ENCODE results near the gene NLK. TPM values are rescaled to one million over a fixed set of nuclear protein-coding genes. Genes with fewer than 3 reads are reported as not detected.
"Not testable (repeated sequence)": the region's sequence is repeated elsewhere in the genome, so short reads cannot be mapped to it uniquely, and the experiment has no call there.

The NLK gene
- total RNA-seq, 4 donors from 2014 or later: 7.7 to 20.8 (median 11.5) TPM

DNA sequence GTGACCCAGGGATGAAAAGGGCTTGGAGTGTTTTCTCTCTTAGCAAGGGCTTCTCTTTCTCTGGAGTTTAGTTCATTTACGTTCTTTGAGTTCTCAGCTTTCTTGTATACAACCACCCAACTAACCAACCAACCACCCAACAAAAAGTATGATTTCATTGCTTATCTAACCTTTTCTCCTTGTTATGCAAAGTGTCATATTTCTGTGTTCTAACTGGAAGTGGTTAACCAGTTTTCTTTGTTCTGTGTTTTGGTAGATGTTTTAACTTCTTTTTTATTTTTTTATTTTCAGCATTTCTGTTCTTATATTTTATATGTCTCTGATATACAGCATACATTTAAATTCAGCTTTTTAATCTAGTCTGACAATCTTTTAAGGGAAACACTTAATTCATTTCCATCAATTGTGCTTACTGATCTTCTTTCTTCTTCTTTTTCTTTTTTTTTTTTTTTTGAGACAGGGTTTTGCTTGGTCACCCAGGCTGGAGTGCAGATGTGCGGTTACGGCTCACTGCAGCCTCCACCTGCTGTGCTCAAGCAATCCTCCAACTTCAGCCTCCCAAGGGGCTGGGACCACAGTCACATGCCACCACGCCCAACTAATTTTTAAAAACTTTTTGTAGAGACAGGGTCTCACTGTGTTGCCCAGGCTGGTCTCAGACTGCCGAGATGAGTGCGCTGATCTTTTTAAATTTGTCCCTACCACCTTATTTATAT lies 29.6 kb downstream of the NLK start:
- 98% methylated on average over 6 of the region's 6 CpGs for WGBS
- Histone ChIP-seq H3K4me3 (no peak overlapping the region), H3K4me1 (peaks cover 7% of the 10 kb centered on the region), H3K9me3 (no peaks in the 10 kb centered on the region), H3K27ac (no peak overlapping the region), H3K36me3 (no peaks in the 10 kb centered on the region), H3K27me3 (no peaks in the 10 kb centered on the region)
- no peak for TF ChIP-seq POLR2A (IDR thresholded peaks at IDR 0.05)
- TF ChIP-seq POLR2AphosphoS5 (IDR thresholded peaks at IDR 0.05): no peak
- TF ChIP-seq, protein P1, sequence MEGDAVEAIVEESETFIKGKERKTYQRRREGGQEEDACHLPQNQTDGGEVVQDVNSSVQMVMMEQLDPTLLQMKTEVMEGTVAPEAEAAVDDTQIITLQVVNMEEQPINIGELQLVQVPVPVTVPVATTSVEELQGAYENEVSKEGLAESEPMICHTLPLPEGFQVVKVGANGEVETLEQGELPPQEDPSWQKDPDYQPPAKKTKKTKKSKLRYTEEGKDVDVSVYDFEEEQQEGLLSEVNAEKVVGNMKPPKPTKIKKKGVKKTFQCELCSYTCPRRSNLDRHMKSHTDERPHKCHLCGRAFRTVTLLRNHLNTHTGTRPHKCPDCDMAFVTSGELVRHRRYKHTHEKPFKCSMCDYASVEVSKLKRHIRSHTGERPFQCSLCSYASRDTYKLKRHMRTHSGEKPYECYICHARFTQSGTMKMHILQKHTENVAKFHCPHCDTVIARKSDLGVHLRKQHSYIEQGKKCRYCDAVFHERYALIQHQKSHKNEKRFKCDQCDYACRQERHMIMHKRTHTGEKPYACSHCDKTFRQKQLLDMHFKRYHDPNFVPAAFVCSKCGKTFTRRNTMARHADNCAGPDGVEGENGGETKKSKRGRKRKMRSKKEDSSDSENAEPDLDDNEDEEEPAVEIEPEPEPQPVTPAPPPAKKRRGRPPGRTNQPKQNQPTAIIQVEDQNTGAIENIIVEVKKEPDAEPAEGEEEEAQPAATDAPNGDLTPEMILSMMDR (IDR thresholded peaks at IDR 0.05): no peak
- no peak for TF ChIP-seq EP300 (IDR thresholded peaks at IDR 0.05)
- no peak for DNase-seq (ENCODE audit: low spot score in 2 of 2)

DNA sequence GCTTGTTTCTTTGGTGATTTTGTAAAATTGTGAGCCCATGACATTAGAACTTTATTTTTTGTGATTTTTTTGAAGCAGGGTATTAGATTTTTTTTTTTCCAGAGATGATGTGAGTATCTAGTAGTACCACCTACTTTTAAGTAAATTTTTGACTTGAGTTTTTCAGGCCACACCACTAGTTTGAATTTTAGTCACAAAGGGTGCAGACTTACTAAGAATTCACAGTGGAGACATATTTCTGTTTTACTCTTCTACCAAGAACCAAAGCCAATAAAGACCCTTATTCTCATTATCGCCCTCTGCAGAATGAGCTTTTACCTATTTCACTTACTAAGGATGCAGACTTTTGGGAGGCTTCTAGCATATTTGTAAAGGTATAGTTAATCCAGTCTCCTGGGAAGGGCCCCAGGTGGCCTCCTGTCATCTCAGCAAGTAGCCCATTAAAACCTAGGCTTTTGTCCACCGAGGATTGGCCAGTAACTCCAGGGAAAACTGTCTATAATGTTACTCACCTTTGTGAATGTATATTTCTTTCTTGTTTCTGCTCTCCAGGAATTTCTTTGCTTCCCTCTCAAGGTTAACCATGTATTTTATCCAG lies 30.6 kb downstream of the NLK start:
- Histone ChIP-seq H3K27ac (no peak overlapping the region), H3K4me1 (peaks cover 7% of the 10 kb centered on the region), H3K9me3 (no peaks in the 10 kb centered on the region), H3K36me3 (no peaks in the 10 kb centered on the region), H3K4me3 (no peak overlapping the region), H3K27me3 (no peaks in the 10 kb centered on the region)
- no peak for TF ChIP-seq POLR2A (IDR thresholded peaks at IDR 0.05)
- TF ChIP-seq, protein P1 (IDR thresholded peaks at IDR 0.05): no peak
- no peak for TF ChIP-seq POLR2AphosphoS5 (IDR thresholded peaks at IDR 0.05)
- TF ChIP-seq EP300 (IDR thresholded peaks at IDR 0.05): no peak
- DNase-seq (ENCODE audit: low spot score in 2 of 2): no peak
- WGBS: 93% methylated on average over 2 of the region's 2 CpGs

DNA sequence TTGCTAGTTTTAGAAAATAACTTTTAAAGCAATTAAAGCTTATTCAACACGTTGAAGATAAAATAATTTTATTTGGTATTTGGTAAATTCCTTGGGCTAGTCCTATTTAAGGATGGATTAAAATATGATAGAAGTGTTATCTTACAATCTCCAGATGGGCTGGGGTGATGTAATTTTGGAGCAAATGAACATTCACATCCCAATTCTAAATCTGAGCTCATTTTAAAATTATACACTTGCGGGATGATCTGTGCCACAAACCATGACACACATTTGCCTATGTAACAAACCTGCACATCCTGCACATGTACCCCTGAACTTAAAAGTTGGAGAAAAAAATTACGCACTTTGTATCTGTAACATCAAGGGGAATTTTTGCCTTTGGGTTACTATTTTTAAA lies 31.5 kb downstream of the NLK start:
- DNase-seq (ENCODE audit: low spot score in 2 of 2): no peak
- H3K27ac ChIP-seq: no peak overlapping the region
- no peak overlapping the region for H3K4me3 ChIP-seq
- WGBS: 81% methylated on average over 3 of the region's 3 CpGs
- H3K27me3 ChIP-seq: no peaks in the 10 kb centered on the region
- peaks cover 7% of the 10 kb centered on the region for H3K4me1 ChIP-seq
- no peak for TF ChIP-seq EP300 (IDR thresholded peaks at IDR 0.05)
- no peak for TF ChIP-seq POLR2AphosphoS5 (IDR thresholded peaks at IDR 0.05)
- TF ChIP-seq POLR2A (IDR thresholded peaks at IDR 0.05): no peak
- TF ChIP-seq, protein P1 (IDR thresholded peaks at IDR 0.05): no peak
- H3K9me3 ChIP-seq: no peaks in the 10 kb centered on the region
- H3K36me3 ChIP-seq: no peaks in the 10 kb centered on the region

DNA sequence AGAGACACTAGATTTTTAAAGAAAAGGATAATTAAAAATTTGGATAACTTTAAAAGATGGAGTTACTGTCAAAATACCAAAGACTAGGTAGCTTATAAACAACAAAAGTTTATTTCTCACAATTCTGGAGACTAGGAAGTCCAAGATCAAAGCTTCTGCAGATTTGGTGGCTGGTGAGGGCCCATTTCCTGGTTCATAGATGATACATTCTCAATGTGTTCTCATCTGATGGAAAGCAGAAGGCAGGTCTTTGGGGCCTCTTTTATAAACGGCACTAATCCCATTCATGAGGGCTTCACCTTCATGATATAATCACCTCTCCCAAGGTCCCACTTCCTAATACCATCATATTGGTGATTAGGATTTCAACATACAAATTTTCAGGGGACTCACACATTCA lies 33.7 kb downstream of the NLK start:
- Histone ChIP-seq H3K27me3 (no peaks in the 10 kb centered on the region), H3K9me3 (no peaks in the 10 kb centered on the region), H3K4me1 (peaks cover 7% of the 10 kb centered on the region), H3K27ac (no peak overlapping the region), H3K4me3 (no peak overlapping the region), H3K36me3 (no peaks in the 10 kb centered on the region)
- no peak for DNase-seq (ENCODE audit: low spot score in 2 of 2)
- TF ChIP-seq, protein P1 (IDR thresholded peaks at IDR 0.05): no peak
- no peak for TF ChIP-seq POLR2A (IDR thresholded peaks at IDR 0.05)
- TF ChIP-seq POLR2AphosphoS5 (IDR thresholded peaks at IDR 0.05): no peak
- TF ChIP-seq EP300 (IDR thresholded peaks at IDR 0.05): no peak
- WGBS: 85% methylated on average over 1 of the region's 1 CpG

DNA sequence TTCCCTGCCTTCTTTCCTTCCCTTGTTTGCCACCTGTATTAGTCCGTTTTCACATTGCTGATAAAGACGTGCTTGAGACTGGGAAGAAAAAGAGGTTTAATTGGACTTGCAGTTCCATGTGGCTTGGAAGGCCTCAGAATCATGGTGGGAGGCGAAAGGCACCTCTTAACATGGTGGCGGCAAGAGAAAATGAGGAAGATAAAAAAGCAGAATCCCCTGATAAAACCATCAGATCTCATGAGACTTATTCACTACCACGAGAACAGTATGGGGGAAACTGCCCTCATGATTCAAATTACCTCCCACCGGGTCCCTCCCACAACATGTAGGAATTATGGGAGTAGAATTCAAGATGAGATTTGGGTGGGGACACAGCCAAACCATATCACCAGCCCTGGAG lies 34.7 kb downstream of the NLK start:
- WGBS: 98% methylated on average over 6 of the region's 6 CpGs
- not testable (repeated sequence) for DNase-seq (ENCODE audit: low spot score in 2 of 2); H3K4me3 ChIP-seq; H3K36me3 ChIP-seq; H3K27me3 ChIP-seq; H3K9me3 ChIP-seq; H3K4me1 ChIP-seq; H3K27ac ChIP-seq

Data from suprapubic skin (tissue), 4 donors.